GM21423 (cell line): ENCODE measurements around the gene ANGPT4.

Experiments
- ATAC-seq: cut with Tn5 transposase; IDR thresholded peaks from one replicate; pipeline ENCODE4 v1.9.1; 2021; ENCODE audit warnings: mild to moderate bottlenecking, moderate library complexity; ENCODE audit not compliant: unreplicated experiment

ANGPT4 gene

GRCh38 chr20:845941-846893 lies 69.9 kb downstream of the ANGPT4 start:
- ATAC-seq, result no peak

- no peak for ATAC-seq
Observed at GRCh38 chr20:845226-845868, 70.8 kb downstream of the ANGPT4 start.

- ATAC-seq, result peak; percentile 96
Observed at GRCh38 chr20:844473-845225, 71.5 kb downstream of the ANGPT4 start.

GRCh38 chr20:843912-844311 lies 72.2 kb downstream of the ANGPT4 start:
- ATAC-seq, result no peak

GRCh38 chr20:842547-842940 lies 73.6 kb downstream of the ANGPT4 start:
- ATAC-seq, result no peak

GRCh38 chr20:841568-842546 lies 74.3 kb downstream of the ANGPT4 start:
- no peak for ATAC-seq

GRCh38 chr20:840858-841567 lies 75.1 kb downstream of the ANGPT4 start:
- ATAC-seq, result no peak

- ATAC-seq, result no peak
Observed at GRCh38 chr20:840503-840857, 75.7 kb downstream of the ANGPT4 start.

- ATAC-seq, result no peak
Observed at GRCh38 chr20:839626-840025, 76.5 kb downstream of the ANGPT4 start.

- ATAC-seq, result no peak
Observed at GRCh38 chr20:839015-839414, 77.1 kb downstream of the ANGPT4 start.

GRCh38 chr20:836190-836589 lies 79.9 kb downstream of the ANGPT4 start:
- no peak for ATAC-seq

- no peak for ATAC-seq
Observed at GRCh38 chr20:835608-836045, 80.5 kb downstream of the ANGPT4 start.

GRCh38 chr20:834151-834746 lies 81.9 kb downstream of the ANGPT4 start:
- ATAC-seq, result no peak

GRCh38 chr20:833450-834150 lies 82.5 kb downstream of the ANGPT4 start, which contains the start of gene FAM110A:
Gene FAM110A (plus strand): TSS chr20:833715. CDS start chr20:844805, 11,090 bp downstream.
- peak; percentile 96 for ATAC-seq

GRCh38 chr20:833121-833449 lies 83.0 kb downstream of the ANGPT4 start:
- no peak for ATAC-seq

- no peak for ATAC-seq
Observed at GRCh38 chr20:831956-832355, 84.2 kb downstream of the ANGPT4 start.

GRCh38 chr20:831251-831650 lies 84.9 kb downstream of the ANGPT4 start:
- ATAC-seq, result no peak

- no peak for ATAC-seq
Observed at GRCh38 chr20:830011-830521, 86.1 kb downstream of the ANGPT4 start.
